ENCODE measurements around the gene CDK11A.
"Not testable (repeated sequence)": the region's sequence is repeated elsewhere in the genome, so short reads cannot be mapped to it uniquely, and the experiment has no call there.

DNA sequence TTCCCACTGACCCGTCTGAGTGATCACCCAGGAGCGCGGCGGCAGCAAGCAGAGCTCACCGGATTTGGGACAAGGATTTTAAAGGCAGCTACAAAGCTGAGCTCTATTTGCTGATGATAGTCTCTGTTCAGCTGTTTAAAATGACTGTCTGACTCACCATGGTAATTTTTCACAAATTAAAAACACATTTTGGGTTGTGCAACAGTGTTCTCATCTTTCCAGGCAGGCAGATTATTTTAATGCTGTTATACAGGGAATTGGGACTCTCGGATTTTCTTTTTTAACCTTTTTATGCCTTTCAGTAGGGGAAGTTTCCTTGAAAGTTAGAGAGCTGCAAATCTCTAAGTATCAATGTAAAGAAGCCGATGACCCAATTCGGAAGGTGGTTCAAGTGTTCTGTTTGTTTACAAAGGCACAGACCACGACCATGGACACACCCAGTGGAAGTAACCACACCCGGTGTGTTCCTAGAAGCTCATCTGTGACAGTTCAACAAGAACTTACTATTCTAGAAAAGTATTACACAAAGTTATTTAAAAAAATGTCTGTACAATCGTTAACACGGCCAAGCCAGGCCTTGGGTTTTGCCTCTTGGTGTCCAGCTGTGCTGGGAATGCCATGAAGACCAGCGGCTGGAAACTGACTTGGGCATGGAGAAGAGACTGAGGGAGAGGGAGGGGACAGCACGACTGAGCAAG, 4.3 kb upstream of the CDK11A start:
- TF ChIP-seq CTCF, POLR2A, EP300 (IDR thresholded peaks at IDR 0.05): not testable (repeated sequence)

All from tibial nerve (tissue), 4 donors.